Liver (tissue), 3 donors: Measurements from ENCODE around the gene SRPRB.

Experiments
- RAD21 ChIP-seq, 2 donors: IDR thresholded peaks; 2 replicates each; pipeline ENCODE4 v1.6.1; 2016; ENCODE audit warnings: antibody characterized with exemption in 2 of 2, mild to moderate bottlenecking in 2 of 2
- TF ChIP-seq, protein P1 (sequence below): IDR thresholded peaks from 2 replicates; pipeline ENCODE4 v1.6.1; 2016; ENCODE audit warnings: antibody characterized with exemption, mild to moderate bottlenecking
- TF ChIP-seq, protein P2 (sequence below): fragments of 150-350 bp; IDR thresholded peaks from 2 replicates; pipeline ENCODE4 v1.5.1; 2017; ENCODE audit warnings: improper control_type of control experiment, low read depth, low read length; ENCODE audit not compliant: missing input control
- TF ChIP-seq, protein P3 (sequence below): IDR thresholded peaks from 2 replicates; pipeline ENCODE4 v1.6.1; 2016; ENCODE audit warnings: antibody characterized with exemption
- donor health status: healthy.
- donor health status: healthy.

DNA sequence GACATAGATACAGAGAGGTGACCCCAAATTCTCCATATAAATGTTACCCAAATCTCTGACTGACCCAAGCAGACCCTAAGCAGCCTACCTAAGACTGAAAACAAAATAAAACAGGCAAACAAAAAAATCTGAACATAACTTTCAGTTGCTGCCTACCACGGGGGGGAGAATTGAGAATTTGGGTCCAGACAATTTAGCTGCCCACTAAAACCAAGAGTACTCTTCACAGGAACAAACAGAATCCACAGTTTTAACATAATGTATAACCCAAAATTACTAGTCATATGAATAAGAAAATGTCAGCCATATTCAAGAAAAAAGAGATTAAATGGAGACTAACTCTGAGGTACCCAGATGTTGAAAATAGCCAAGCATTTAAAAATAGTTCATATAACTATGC is 44.4 kb downstream of the SRPRB start:
- no peak for TF ChIP-seq RAD21 (IDR thresholded peaks at IDR 0.05)
- TF ChIP-seq, protein P1, sequence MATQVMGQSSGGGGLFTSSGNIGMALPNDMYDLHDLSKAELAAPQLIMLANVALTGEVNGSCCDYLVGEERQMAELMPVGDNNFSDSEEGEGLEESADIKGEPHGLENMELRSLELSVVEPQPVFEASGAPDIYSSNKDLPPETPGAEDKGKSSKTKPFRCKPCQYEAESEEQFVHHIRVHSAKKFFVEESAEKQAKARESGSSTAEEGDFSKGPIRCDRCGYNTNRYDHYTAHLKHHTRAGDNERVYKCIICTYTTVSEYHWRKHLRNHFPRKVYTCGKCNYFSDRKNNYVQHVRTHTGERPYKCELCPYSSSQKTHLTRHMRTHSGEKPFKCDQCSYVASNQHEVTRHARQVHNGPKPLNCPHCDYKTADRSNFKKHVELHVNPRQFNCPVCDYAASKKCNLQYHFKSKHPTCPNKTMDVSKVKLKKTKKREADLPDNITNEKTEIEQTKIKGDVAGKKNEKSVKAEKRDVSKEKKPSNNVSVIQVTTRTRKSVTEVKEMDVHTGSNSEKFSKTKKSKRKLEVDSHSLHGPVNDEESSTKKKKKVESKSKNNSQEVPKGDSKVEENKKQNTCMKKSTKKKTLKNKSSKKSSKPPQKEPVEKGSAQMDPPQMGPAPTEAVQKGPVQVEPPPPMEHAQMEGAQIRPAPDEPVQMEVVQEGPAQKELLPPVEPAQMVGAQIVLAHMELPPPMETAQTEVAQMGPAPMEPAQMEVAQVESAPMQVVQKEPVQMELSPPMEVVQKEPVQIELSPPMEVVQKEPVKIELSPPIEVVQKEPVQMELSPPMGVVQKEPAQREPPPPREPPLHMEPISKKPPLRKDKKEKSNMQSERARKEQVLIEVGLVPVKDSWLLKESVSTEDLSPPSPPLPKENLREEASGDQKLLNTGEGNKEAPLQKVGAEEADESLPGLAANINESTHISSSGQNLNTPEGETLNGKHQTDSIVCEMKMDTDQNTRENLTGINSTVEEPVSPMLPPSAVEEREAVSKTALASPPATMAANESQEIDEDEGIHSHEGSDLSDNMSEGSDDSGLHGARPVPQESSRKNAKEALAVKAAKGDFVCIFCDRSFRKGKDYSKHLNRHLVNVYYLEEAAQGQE, result no peak
- TF ChIP-seq, protein P2, sequence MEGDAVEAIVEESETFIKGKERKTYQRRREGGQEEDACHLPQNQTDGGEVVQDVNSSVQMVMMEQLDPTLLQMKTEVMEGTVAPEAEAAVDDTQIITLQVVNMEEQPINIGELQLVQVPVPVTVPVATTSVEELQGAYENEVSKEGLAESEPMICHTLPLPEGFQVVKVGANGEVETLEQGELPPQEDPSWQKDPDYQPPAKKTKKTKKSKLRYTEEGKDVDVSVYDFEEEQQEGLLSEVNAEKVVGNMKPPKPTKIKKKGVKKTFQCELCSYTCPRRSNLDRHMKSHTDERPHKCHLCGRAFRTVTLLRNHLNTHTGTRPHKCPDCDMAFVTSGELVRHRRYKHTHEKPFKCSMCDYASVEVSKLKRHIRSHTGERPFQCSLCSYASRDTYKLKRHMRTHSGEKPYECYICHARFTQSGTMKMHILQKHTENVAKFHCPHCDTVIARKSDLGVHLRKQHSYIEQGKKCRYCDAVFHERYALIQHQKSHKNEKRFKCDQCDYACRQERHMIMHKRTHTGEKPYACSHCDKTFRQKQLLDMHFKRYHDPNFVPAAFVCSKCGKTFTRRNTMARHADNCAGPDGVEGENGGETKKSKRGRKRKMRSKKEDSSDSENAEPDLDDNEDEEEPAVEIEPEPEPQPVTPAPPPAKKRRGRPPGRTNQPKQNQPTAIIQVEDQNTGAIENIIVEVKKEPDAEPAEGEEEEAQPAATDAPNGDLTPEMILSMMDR, result no peak
- TF ChIP-seq, protein P3, sequence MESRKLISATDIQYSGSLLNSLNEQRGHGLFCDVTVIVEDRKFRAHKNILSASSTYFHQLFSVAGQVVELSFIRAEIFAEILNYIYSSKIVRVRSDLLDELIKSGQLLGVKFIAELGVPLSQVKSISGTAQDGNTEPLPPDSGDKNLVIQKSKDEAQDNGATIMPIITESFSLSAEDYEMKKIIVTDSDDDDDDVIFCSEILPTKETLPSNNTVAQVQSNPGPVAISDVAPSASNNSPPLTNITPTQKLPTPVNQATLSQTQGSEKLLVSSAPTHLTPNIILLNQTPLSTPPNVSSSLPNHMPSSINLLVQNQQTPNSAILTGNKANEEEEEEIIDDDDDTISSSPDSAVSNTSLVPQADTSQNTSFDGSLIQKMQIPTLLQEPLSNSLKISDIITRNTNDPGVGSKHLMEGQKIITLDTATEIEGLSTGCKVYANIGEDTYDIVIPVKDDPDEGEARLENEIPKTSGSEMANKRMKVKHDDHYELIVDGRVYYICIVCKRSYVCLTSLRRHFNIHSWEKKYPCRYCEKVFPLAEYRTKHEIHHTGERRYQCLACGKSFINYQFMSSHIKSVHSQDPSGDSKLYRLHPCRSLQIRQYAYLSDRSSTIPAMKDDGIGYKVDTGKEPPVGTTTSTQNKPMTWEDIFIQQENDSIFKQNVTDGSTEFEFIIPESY, result no peak
